Measurements from ENCODE around the gene MTSS2. TPM values are rescaled to one million over a fixed set of nuclear protein-coding genes. Genes with fewer than 3 reads are reported as not detected.
"Not testable (repeated sequence)": the region's sequence is repeated elsewhere in the genome, so short reads cannot be mapped to it uniquely, and the experiment has no call there.

The MTSS2 gene
- total RNA-seq, 1 donor from 2014 or later, result 92.2 TPM

- no peak overlapping the region for H3K27ac Mint-ChIP-seq
- no peak for TF ChIP-seq CTCF (conservative IDR thresholded peaks at IDR 0.05)
- H3K27me3 Mint-ChIP-seq, result no peaks in the 10 kb centered on the region
- peaks cover 7% of the 10 kb centered on the region for H3K4me1 Mint-ChIP-seq (ENCODE audit: unreplicated experiment)
- no peak overlapping the region for H3K4me3 Mint-ChIP-seq
- H3K9me3 Mint-ChIP-seq, result no peaks in the 10 kb centered on the region
- no peak for DNase-seq (ENCODE audit: extremely low spot score, unreplicated experiment)
- peaks cover 9% of the 10 kb centered on the region for H3K36me3 Mint-ChIP-seq
Measured at GRCh38 chr16:70678121-70678897, 7.5 kb downstream of the MTSS2 start.

GRCh38 chr16:70677499-70678120, 8.2 kb downstream of the MTSS2 start:
- TF ChIP-seq CTCF (conservative IDR thresholded peaks at IDR 0.05), result no peak
- Mint-ChIP-seq H3K36me3 (peaks cover 15% of the 10 kb centered on the region), H3K4me3 (no peak overlapping the region), H3K27ac (no peak overlapping the region), H3K9me3 (no peaks in the 10 kb centered on the region), H3K27me3 (no peaks in the 10 kb centered on the region), H3K4me1 (ENCODE audit: unreplicated experiment) (peaks cover 4% of the 10 kb centered on the region)
- no peak for DNase-seq (ENCODE audit: extremely low spot score, unreplicated experiment)

GRCh38 chr16:70676675-70677498, 9.0 kb downstream of the MTSS2 start:
- H3K27me3 Mint-ChIP-seq, result no peaks in the 10 kb centered on the region
- no peak for DNase-seq (ENCODE audit: extremely low spot score, unreplicated experiment)
- no peaks in the 10 kb centered on the region for H3K9me3 Mint-ChIP-seq
- TF ChIP-seq CTCF (conservative IDR thresholded peaks at IDR 0.05), result no peak
- no peaks in the 10 kb centered on the region for H3K4me1 Mint-ChIP-seq (ENCODE audit: unreplicated experiment)
- peaks cover 19% of the 10 kb centered on the region for H3K36me3 Mint-ChIP-seq
- H3K27ac Mint-ChIP-seq, result no peak overlapping the region
- no peak overlapping the region for H3K4me3 Mint-ChIP-seq

- no peaks in the 10 kb centered on the region for H3K27me3 Mint-ChIP-seq
- no peaks in the 10 kb centered on the region for H3K9me3 Mint-ChIP-seq
- no peak overlapping the region for H3K27ac Mint-ChIP-seq
- peaks cover 24% of the 10 kb centered on the region for H3K36me3 Mint-ChIP-seq
- H3K4me1 Mint-ChIP-seq (ENCODE audit: unreplicated experiment), result no peaks in the 10 kb centered on the region
- no peak overlapping the region for H3K4me3 Mint-ChIP-seq
- no peak for DNase-seq (ENCODE audit: extremely low spot score, unreplicated experiment)
- no peak for TF ChIP-seq CTCF (conservative IDR thresholded peaks at IDR 0.05)
Measured at GRCh38 chr16:70675851-70676513, 9.9 kb downstream of the MTSS2 start.

- no peak overlapping the region for H3K27ac Mint-ChIP-seq
Measured at GRCh38 chr16:70674221-70675014, 11.4 kb downstream of the MTSS2 start.

GRCh38 chr16:70670938-70671337, 14.9 kb downstream of the MTSS2 start:
- not testable (repeated sequence) for H3K27me3 Mint-ChIP-seq; H3K27ac Mint-ChIP-seq; H3K4me3 Mint-ChIP-seq; H3K9me3 Mint-ChIP-seq; DNase-seq (ENCODE audit: extremely low spot score, unreplicated experiment); H3K4me1 Mint-ChIP-seq (ENCODE audit: unreplicated experiment)
- H3K36me3 Mint-ChIP-seq, result peaks cover 48% of the 10 kb centered on the region

More at GRCh38 chr16:70674221-70675014, 11.4 kb downstream of the MTSS2 start:
- no peaks in the 10 kb centered on the region for H3K9me3 Mint-ChIP-seq
- H3K4me3 Mint-ChIP-seq, result no peak overlapping the region
- DNase-seq (ENCODE audit: extremely low spot score, unreplicated experiment), result no peak
- no peaks in the 10 kb centered on the region for H3K27me3 Mint-ChIP-seq
- no peak for TF ChIP-seq CTCF (conservative IDR thresholded peaks at IDR 0.05)
- H3K36me3 Mint-ChIP-seq, result peaks cover 37% of the 10 kb centered on the region
- H3K4me1 Mint-ChIP-seq (ENCODE audit: unreplicated experiment), result no peaks in the 10 kb centered on the region
